Stimulated activated CD4-positive, alpha-beta T cell treated with anti-CD3 and anti-CD28 coated beads, Interleukin-1b, Interleukin-23, amount 100 ng/mL, for 4 hours (primary cell): ENCODE data around the gene LRRC45.

Experiments used
- DNase-seq, 2 donors: peaks; one replicate each; pipeline ENCODE4 v3.0.0-alpha.2; 2020; ENCODE audit warnings: low read depth in 2 of 2

LRRC45 gene

DNA sequence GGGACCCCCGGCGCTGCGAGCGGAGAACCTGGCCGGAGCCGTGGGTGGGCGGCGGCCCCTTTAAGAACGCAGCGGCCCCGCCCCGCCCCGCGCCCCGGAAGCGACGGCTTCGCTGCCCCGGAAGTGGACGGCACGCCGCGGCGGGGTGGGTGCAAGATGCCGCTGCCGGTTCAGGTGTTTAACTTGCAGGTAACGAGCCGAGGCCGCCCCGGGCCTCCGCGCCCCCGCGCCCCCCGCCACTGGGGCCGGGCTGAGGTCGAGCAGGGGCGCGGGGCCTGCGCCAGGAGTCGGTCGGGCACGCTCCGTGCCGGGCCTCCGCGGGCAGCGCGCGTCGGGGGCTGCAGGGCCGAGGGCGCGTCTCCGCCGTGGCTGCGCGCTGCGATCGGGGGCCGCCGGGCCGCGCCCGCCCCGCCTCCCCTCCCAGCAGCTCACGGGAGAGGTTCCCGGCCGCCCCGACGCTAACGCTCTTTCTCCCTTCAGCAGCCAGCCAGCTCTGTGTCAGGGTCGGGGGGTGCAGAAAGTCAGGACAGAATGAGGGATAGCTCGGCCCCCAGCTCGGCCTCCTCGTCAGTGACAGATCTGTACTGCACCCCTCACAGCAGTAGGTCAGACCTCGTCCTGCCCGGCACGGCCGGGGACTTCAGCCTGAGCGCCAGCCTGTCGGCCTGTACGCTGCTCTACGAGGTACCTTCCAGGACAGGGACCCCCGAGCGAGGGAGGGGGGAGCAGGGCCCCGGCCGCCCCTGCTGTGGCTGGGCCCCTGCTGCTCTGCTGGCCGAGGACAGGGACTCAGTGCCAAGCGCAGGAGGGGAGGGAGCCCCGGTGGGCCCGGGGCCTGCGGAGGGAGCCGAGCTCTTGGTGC, 28.9 kb downstream of the LRRC45 start, which contains the start of the genes GPS1 and RFNG:
Gene GPS1, plus strand, starts transcription at position 123 of the 862 bp plus-strand sequence. Its CDS starts 34 bp downstream, at position 157.
Gene RFNG, minus strand, starts transcription at position 36 of the 862 bp plus-strand sequence. CDS start 45 bp downstream, outside the sequence.
- peak; percentile 67 to 87 for DNase-seq

DNA sequence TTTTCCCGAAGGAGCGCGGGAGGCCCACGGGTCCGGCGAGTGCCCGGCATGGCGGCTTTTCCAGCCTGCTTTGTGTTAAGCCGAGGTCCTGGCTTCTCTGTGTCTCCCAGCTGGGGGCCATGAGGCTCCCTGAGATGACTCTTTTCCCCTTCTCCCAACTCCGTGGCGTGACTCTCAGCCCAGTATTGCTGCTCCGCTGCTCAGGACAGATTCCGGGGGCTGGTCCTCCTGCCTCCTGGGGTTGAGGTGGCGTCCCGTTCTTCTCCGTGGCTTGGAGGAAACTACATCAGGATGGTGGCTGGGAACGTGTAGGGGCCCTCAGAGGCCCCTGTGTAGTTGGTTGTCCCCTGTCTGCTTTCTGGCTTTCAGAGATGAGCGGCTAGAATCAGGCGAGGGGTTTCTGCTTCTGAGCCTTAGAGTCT, 29.5 kb downstream of the LRRC45 start:
- no peak for DNase-seq

DNA sequence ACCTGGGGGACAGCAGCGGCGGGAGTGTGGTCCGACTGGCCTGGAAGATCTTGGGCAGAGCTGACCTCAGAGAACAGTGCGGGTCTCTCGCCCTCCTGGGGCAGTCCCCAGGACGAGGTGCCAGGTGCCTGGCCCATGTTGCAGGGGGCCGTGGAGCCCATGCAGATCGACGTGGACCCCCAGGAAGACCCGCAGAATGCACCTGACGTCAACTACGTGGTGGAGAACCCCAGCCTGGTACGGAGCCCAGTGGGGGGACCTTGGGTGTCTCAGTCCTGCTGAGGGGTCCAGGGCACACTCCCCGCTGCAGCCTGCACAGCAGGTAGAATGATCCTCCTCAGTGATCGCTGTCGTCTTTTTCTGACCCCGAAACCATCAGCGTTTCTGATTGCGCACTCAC, 30.0 kb downstream of the LRRC45 start:
- DNase-seq, result no peak

DNA sequence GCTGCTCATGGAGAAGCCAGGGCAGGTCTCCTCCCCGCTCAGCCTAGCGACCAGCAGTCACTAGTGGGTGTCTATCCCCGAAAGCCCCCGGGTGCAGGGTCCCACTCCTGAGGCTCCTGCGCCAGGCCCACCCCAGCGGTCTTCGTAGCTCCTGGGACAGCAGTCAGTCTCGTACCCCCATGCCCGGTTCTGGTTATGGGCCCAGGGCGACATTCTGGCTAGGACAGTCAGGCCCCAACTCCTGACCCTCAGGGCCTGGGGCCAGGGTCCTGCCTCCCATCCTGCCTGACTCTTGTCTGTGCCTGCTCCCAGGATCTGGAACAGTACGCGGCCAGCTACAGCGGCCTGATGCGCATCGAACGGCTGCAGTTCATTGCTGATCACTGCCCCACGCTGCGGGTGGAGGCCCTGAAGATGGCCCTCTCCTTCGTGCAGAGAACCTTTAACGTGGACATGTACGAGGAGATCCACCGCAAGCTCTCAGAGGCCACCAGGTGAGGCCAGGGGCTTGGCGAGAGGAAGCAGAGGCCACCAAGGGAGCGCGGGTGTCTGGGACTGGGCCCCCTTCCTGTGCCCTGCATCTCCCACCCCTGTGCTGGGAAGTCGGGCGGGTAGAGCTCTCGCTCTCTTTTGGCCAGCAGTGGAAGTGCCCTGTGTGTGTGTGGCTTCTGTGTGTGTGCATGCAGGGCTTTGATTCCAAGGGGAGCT, 30.6 kb downstream of the LRRC45 start:
- no peak for DNase-seq

DNA sequence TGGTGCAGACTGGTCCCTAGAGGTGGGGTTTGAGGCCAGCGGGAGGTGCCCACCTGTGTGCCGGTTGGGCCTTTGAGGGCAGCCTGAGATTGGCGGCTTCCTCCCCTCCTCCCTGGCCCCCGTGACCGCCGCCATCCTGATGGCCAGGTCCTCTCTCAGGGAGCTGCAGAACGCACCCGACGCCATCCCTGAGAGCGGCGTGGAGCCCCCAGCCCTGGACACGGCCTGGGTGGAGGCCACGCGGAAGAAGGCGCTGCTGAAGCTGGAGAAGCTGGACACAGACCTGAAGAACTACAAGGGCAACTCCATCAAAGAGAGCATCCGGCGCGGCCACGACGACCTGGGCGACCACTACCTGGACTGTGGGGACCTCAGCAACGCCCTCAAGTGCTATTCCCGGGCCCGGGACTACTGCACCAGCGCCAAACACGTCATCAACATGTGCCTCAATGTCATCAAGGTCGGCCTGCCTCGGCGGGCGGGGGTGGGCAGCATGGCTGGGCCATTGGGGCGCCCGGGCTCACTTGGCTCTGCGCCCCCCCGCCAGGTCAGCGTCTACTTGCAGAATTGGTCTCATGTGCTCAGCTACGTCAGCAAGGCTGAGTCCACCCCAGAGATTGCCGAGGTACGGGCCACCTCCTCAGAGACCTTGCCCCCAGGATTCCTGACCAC, 31.4 kb downstream of the LRRC45 start:
- DNase-seq, result no peak

DNA sequence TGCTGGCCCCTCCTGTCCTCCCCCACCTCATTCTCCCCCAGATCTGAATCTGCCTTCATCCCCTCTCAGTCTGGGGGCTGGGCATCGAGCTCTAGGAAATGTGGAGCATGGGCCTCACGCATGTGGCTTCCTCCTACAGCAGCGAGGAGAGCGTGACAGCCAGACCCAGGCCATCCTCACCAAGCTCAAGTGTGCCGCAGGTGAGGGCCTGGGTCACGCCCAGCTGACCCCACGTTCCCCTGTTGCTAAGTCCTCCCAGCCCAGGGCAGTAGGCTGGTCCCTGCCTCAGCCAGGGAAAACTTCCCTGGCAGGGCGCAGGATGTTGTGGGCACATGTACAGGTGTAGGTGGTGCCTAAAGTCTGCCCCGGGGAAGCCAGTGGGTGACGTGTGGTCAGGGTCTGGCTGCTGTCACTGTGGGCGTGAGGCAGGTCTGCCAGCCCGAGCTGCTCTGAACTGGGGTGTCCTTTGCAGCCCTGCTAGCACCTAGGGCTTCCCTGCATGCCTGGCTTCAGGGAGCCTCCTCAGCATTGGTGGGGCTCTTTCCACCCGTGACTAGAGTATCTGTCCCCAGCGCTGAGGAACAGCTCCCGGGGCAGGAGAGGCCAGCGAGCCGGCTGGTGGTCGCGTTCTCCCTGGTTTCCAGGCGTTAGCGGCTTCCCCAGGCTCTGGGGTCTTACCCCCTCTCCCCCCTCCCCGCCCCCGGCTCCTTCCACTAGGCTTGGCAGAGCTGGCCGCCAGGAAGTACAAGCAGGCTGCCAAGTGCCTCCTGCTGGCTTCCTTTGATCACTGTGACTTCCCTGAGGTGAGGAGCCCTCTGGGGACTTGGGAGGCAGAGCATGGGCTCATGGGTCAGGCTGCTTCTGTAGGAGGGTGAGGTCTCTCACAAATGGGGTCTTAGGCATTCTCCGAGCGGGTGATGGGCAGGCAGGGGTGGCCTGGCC, 32.2 kb downstream of the LRRC45 start:
- no peak for DNase-seq

DNA sequence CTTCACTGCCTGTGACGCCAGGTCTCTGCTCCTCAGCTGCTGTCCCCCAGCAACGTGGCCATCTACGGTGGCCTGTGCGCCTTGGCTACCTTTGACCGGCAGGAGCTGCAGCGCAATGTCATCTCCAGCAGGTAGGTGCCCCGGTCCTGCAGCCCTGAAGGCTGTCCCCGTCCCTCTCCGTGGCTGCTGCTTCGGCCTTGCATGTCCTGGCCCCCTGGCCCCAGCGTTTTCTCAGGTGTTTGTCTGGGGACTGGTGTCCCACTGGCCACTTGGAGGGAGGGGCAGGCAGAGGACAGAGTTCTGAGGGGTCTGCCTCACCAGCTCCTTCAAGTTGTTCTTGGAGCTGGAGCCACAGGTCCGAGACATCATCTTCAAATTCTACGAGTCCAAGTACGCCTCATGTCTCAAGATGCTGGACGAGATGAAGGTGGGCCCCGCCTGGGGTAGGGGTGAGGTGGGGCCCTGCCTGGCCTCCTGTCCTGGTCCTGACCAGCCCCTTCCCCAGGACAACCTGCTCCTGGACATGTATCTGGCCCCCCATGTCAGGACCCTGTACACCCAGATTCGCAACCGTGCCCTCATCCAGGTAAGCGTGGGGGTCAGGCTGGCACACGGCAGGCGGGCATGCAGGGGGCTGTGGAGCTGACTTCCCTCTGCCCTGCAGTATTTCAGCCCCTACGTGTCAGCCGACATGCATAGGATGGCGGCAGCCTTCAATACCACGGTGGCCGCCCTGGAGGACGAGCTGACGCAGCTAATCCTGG, 33.0 kb downstream of the LRRC45 start:
- no peak for DNase-seq

DNA sequence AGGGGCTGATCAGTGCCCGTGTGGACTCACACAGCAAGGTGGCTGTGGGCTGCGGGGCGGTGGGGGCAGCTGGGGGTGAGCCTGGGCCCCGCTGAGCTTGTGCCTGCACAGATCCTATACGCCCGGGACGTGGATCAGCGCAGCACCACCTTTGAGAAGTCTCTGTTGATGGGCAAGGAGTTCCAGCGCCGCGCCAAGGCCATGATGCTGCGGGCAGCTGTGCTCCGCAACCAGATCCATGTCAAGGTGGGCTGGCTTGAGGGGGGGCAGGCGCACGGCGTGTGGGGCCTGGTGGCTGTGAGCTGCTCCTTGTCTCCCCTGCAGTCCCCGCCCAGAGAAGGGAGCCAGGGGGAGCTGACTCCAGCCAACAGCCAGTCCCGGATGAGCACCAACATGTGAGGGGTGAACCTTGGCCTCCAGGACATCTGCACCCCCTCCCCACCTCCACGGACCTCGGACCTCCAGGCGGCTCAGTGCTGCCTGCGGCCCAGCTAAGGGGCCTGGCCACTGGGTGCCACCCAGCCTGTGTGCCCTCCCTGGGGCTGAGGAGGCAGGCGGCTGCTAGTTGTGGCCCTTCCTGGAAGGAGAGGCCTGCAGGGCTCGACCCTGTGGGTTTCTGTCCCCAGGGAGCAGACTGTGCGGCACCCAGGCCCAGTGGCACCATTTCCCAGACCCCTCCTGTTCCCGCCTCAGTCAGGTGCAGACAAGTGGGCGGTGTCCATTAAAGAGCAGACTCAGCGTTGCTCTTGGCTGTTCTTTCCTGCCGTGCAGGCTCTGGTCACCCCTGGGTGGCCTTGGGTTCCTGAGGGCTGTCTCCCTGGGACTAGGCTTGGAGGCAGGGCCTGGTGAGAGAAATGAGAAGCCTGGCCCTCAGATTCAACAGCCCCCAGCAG, 33.9 kb downstream of the LRRC45 start:
- DNase-seq, result no peak

DNA sequence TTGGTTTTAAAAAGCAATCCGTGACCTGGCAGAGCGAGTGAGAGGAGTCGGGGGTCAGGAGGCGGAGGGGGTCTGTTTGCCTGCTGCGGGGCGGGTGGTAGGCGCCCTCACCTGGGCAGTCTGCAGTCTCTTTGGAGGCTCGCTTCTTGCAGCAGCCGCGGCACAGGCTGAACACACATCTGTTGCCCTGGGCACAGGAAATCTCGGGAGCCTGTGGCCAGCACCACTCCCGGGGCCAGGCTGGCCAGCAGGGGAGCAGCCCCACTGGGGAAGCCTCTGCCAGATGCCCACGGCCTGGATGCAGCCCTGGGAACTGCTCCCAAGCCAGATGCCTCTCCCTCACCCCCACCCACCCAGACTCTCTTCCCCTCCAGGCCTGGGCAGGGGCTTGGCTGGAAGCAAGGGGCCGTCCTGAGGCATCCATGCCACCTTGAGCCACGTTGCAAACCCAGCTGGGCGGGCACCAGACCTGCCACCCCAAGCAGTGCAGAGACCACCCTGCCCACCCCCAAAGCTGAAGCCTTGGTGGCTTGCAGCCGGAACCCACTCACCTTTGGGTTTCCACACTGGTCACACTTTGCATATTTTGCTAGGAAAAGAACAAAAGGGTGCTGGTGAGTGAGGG, 35.2 kb downstream of the LRRC45 start:
- no peak for DNase-seq

DNA sequence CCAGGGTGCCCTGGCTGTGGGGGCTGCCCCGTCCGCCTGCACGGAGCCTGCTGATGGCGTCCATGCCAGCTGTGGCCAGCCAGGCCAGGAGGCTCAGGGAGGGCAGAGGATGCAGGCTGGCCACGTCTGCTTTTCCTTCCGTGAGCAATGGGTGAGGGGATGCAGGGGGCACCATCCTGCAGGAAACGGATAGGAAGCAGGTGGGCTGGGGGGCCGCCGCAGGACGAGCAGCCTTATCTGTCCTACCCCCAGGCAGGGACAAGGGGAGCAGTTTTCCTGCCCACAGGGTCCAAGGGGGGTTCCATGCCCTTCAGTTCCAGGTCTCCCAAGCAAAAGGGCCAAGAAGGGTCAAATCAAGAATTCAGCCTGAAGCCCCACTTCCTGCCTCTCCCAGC, 35.7 kb downstream of the LRRC45 start:
- DNase-seq, result no peak

DNA sequence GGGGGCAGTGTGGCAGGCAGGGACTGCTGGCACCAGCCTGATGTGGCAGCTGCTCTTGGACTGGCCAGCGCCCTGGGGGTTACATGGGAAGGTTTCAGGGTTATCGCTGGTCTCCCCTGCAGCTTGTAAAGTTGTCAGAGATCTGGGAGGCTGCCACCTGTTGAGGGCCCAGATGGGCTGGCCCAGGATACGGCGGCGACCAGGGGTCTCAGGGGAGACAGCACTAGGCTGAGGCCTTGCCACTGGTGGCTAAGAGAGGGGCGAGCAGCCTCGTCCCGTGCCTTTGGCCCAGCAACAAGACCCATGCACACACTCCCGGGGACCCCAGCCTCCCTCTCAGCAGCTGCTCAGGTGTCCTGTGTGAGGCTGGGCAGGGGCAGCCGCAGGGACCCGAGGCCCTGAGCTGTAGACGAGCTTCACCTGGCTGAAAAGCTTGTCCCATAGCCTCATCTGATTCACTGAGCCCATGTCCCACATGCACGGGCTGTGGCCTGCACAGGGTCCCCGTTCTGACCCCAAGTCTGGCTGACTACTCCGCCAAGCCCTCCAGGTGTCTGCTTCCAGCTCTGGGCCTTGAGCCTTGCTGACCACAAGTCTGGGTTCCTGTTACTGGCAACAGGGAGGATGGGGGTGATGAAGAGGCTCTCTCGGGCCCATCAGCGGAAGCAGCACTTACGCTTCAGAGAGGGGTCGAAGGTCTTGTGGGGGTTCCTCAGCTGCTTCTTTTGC, 36.3 kb downstream of the LRRC45 start:
- no peak for DNase-seq

DNA sequence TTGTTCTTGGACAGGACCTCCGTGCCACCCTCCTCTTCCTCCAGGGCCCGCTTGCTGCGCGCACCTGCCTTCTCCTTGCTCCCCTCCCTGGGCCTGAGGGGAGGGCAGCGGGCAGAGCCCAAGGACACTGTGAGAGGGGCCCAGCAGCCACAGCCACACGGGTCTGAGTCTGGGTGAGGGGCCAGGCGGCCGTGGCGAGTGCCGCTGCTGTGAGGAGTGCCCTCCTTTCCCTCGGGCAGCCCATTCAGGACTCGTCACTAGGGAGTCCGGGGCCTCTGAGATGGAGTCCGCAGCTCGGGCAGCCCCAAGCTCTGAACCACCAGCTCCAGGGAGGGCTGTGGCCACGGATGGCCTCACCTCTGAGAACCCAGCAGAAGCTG, 36.9 kb downstream of the LRRC45 start:
- DNase-seq, result no peak

DNA sequence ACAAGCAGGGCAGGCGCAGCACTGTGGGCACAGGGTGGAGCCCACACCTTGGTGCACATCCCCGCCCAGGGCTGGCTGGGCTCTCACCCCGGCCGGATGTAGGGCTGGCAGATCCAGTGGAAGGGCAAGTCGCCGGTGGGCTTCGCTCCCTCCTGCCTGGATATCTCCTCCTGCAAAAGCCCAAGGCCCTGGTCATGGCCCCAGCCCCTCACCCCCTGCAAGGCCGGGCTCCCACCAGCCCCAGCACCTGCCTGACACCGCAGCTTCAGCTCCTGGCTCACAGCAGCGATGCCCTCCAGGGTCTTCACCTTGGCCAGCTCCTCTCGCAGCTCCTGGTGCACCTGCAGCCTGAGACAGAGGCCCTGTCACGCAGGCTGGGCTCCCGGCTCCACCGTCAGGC, 37.5 kb downstream of the LRRC45 start:
- no peak for DNase-seq

DNA sequence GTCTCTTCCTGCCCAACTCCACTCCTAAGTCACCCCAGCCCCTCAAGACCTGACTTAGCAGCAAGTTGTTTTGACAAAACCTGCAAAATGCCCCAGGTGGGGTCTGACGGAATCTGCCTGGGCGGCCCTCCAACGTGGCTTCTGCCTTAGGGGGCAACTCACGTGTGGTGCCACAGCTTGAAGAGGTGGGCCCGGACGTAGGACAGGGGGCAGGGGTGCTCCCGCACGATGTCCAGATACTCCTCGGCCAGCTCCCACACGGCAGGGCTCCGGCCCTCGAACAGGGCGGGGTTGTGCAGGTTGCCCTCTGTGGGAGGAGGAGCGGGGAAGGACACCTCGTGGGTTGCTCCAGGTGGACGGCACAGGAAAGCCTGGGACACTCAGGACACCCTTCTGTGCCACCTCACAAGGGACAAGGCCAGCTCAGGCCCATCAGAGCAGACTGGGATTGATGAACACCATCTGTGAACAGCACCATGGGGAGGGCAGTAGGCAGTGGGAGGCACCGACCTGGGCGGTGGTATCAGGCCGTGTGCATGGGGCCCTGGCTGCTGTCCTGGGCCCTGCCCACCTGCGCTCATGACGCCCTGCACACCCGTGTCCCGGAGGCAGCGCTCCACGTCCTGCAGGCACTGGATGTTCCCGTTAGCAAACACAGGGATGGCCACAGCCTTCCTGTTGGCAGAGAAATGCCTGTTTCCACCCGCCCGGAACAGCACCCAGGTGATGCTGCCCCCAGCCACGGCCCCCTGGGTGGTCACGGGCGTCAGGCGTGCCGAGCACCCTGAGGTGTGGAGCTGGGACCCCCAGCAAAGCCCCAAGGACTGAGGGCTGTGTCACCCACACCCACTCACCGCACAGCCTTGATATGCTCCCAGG, 38.2 kb downstream of the LRRC45 start:
- no peak for DNase-seq

DNA sequence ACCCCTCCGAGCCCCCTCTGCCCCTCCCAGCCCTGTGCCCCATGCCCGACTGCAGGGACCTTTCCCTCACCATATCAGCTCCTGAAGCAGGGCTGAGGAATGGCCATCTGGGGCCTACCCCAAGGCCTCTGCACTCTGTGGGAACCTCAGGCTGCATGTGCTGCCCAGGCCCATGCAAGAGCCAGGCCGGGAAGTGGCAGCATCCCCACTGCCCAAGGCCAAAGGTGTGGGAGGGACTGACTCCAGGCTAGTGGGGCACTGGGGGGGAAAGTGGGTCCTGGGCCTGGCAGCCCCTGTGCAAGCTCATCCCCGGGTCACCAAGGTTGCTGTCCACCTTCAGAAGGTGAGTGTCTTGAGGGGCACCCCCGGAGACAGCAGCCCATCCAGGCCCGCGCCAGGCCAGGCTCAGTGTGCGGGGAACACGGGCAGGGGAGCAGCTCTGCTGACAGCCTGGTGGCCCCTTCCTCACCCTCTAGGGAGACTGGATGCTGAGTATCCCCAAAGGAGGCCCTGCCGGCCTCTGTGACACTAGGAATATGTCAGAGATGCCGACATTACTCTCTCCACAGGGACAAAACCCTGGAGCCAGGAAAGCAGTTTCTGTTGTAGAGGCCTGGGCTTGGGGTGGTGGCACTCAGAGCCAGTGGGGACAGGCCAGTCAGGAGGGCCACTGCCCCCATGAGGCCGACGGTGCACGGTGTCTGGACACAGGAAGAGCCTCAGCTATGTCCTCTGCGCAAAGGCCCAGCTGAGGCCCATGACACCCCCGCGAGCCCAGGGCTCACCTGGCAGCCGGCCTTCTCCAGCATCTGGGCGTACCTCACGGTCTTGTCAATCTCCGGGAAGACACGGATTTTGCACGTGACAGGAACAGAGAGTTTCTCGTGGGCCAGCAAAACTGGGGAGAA, 39.2 kb downstream of the LRRC45 start:
- DNase-seq, result no peak

DNA sequence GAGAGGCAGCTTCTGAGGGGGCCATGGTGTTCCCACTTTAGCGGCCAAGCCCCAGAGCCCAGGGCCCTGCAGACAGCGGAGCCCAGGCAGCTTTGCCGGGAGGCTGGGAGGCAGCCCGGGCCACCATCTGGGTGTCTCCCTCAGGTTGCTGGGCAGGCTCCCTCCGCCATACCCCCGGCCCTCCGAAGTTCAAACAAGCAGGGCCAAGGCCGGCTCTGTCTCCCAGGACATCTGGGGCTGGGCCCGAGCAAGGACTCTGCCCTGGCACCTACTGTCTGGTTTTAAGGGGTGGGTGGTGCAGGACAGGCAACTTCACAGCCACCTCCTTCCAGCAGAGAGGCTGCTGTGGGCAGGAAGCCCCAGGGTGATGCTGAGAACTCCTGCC, 39.9 kb downstream of the LRRC45 start:
- DNase-seq, result no peak
